Kidney epithelial cell (primary cell): ENCODE results near the gene SELENOF. TPM values are rescaled to one million over a fixed set of nuclear protein-coding genes. Genes with fewer than 3 reads are reported as not detected.

Source experiments
- DNase-seq: peaks from one replicate; pipeline ENCODE4 v3.0.0-alpha.2; 2010; ENCODE audit warnings: low read depth
- H3K27me3 ChIP-seq: 2 replicates; pipeline ENCODE4 v1.6.0; 2011; ENCODE audit warnings: low read length; ENCODE audit not compliant: control insufficient read depth, insufficient read depth
- H3K36me3 ChIP-seq: 2 replicates; pipeline ENCODE4 v1.5.1; 2011; ENCODE audit warnings: low read length; ENCODE audit not compliant: control insufficient read depth, insufficient read depth
- H3K4me3 ChIP-seq: 2 replicates; pipeline ENCODE4 v1.5.1; 2011; ENCODE audit warnings: low read depth, mild to moderate bottlenecking, control low read depth, low read length
- total RNA-seq: library from RNA; depleted of rRNA; stranded (reverse); fragments of >200 nt; gene quantifications from 2 replicates; pipeline ENCODE4 v1.2.3, GENCODE V29; 2015
- TF ChIP-seq, protein P1 (sequence below): IDR thresholded peaks from 2 replicates; pipeline ENCODE4 v1.5.1; 2011; ENCODE audit warnings: mild to moderate bottlenecking, moderate library complexity, low read length, control low read depth, inconsistent platforms; ENCODE audit not compliant: insufficient read depth, poor library complexity, severe bottlenecking

Gene SELENOF
- total RNA-seq, 1 donor from 2014 or later, result 186 TPM

- TF ChIP-seq, protein P1, sequence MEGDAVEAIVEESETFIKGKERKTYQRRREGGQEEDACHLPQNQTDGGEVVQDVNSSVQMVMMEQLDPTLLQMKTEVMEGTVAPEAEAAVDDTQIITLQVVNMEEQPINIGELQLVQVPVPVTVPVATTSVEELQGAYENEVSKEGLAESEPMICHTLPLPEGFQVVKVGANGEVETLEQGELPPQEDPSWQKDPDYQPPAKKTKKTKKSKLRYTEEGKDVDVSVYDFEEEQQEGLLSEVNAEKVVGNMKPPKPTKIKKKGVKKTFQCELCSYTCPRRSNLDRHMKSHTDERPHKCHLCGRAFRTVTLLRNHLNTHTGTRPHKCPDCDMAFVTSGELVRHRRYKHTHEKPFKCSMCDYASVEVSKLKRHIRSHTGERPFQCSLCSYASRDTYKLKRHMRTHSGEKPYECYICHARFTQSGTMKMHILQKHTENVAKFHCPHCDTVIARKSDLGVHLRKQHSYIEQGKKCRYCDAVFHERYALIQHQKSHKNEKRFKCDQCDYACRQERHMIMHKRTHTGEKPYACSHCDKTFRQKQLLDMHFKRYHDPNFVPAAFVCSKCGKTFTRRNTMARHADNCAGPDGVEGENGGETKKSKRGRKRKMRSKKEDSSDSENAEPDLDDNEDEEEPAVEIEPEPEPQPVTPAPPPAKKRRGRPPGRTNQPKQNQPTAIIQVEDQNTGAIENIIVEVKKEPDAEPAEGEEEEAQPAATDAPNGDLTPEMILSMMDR, result no peak
- H3K36me3 ChIP-seq, result no peaks in the 10 kb centered on the region
- no peak overlapping the region for H3K4me3 ChIP-seq
- no peaks in the 10 kb centered on the region for H3K27me3 ChIP-seq
- DNase-seq, result no peak
These were observed 25.5 kb upstream of the SELENOF start for GRCh38 chr1:86939406-86939805.

- Histone ChIP-seq H3K36me3 (no peaks in the 10 kb centered on the region), H3K27me3 (no peaks in the 10 kb centered on the region), H3K4me3 (no peak overlapping the region)
- TF ChIP-seq, protein P1, result no peak
- no peak for DNase-seq
These were observed 24.9 kb upstream of the SELENOF start for GRCh38 chr1:86938855-86939254.

- TF ChIP-seq, protein P1, result no peak
- Histone ChIP-seq H3K4me3 (no peak overlapping the region), H3K27me3 (no peaks in the 10 kb centered on the region), H3K36me3 (no peaks in the 10 kb centered on the region)
- DNase-seq, result no peak
These were observed 24.5 kb upstream of the SELENOF start for GRCh38 chr1:86938450-86938849.

DNA sequence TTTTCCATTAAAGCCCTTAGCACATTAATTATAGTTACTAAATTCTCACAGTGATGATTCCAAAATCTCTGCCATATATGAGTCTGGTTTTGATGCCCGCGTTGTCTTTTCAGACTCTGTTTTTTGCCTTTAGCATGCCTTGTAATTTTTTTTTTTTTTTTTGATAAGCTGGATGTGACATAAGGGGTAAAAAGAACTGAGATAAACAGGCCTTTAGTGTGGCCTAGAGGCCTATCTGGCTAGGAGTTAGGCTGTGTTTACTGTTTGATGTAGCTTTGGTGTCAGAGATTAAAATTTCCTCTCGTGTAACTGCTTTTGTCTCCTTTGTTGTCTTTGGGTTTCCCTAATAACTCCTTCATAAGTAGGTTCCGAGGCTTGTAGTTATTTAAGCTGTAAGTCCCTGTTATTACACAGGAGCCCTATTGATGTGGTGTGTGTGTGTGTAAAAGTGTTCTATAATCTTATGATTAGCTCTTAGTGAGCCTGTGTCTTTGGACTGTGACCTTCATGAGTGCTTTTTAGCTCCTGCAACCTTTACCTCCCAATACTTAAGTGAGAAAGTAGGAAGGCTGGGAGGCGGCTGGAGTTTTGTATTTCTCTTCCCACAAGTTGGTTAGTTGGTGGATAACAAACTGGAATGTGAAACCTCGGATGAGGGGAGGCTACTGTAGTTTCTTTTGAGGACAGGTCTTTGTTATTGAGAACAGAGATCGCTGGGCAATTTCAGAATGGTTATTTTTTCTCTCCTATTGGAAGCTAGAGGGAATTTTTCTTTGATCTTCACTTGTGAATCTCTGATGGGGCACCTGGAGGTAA lies 19.8 kb upstream of the SELENOF start:
- DNase-seq, result no peak

GRCh38 chr1:86933051-86933450 lies 19.1 kb upstream of the SELENOF start:
- no peaks in the 10 kb centered on the region for H3K27me3 ChIP-seq
- no peak overlapping the region for H3K4me3 ChIP-seq
- no peaks in the 10 kb centered on the region for H3K36me3 ChIP-seq
- no peak for DNase-seq
- TF ChIP-seq, protein P1, result no peak

More for the DNA sequence above, 19.8 kb upstream of the SELENOF start:
- Histone ChIP-seq H3K36me3 (no peaks in the 10 kb centered on the region), H3K4me3 (no peak overlapping the region), H3K27me3 (no peaks in the 10 kb centered on the region)
- TF ChIP-seq, protein P1, result no peak

DNA sequence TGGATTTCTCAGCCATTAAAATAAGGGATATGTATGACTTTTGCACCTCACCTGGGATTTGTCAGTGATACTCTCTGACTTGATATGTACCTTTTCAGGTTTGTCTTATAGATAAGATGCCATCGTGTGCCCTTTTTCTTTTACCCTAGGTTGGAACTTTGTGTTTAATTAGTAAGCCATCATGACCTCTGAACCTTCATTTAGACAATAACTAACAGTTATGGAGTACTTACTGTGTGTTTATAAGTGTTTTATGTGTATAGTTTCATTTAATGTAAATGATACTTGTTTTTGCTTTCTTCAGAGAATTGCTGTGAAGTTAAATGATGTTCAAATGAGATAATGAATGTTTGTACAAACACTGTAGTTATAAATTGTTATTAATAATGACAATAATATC lies 14.9 kb upstream of the SELENOF start:
- Histone ChIP-seq H3K36me3 (no peaks in the 10 kb centered on the region), H3K4me3 (no peak overlapping the region), H3K27me3 (no peaks in the 10 kb centered on the region)
- TF ChIP-seq, protein P1, result no peak
- no peak for DNase-seq
